Upper lobe of left lung (tissue), 6 donors: ENCODE measurements around the gene PRKN. TPM values are rescaled to one million over a fixed set of nuclear protein-coding genes. Genes with fewer than 3 reads are reported as not detected.
"Not testable (repeated sequence)": the region's sequence is repeated elsewhere in the genome, so short reads cannot be mapped to it uniquely, and the experiment has no call there.

Experiments
- ATAC-seq, 2 donors: fragments of 200-7000 bp; cut with Tn5 transposase; one replicate each; pipeline ENCODE4 v1.9.1; 2022; ENCODE audit warnings: mild to moderate bottlenecking in 2 of 2, moderate library complexity in 2 of 2; ENCODE audit not compliant: low FRiP score in 2 of 2
- DNase-seq, 2 donors: peaks; one replicate each; pipeline ENCODE4 v3.0.0-alpha.2; 2019 to 2020
- H3K27ac ChIP-seq, 4 donors: fragments of 200-600 bp; sonication (generic); one replicate each; pipeline ENCODE4 v1.5.1; 2016 to 2019
- H3K27me3 ChIP-seq, 4 donors: fragments of 200-600 bp; sonication (generic); one replicate each; pipeline ENCODE4 v1.5.1; 2017 to 2019
- H3K36me3 ChIP-seq, 4 donors: fragments of 200-600 bp; sonication (generic); one replicate each; pipeline ENCODE4 v1.5.1; 2016 to 2019
- H3K4me1 ChIP-seq, 4 donors: fragments of 200-600 bp; sonication (generic); one replicate each; pipeline ENCODE4 v1.5.1; 2018 to 2019
- H3K4me3 ChIP-seq, 4 donors: fragments of 200-600 bp; sonication (generic); one replicate each; pipeline ENCODE4 v1.5.1; 2017 to 2019; ENCODE audit warnings: mild to moderate bottlenecking in 2 of 4, moderate library complexity in 1 of 4
- H3K9me3 ChIP-seq, 4 donors: fragments of 200-600 bp; sonication (generic); one replicate each; pipeline ENCODE4 v1.5.1; 2018 to 2019
- EP300 ChIP-seq, 4 donors: sonication (generic); formaldehyde crosslinking; IDR thresholded peaks; one replicate each; pipeline ENCODE4 v1.5.1; 2017; ENCODE audit warnings: antibody characterized with exemption in 4 of 4, control low read depth in 2 of 4
- POLR2A ChIP-seq, 4 donors: fragments of 450-650 bp; IDR thresholded peaks; one replicate each; pipeline ENCODE4 v1.5.1; 2016 to 2017; ENCODE audit warnings: antibody characterized with exemption in 4 of 4, mild to moderate bottlenecking in 2 of 4
- POLR2AphosphoS5 ChIP-seq, 2 donors: sonication (generic); formaldehyde crosslinking; IDR thresholded peaks; one replicate each; pipeline ENCODE4 v1.5.1; 2017; ENCODE audit warnings: antibody characterized with exemption in 2 of 2
- WGBS, 2 donors: methylation state at CpG; one replicate each; pipeline ENCODE4 v1.1.5; 2017 to 2018; 5-methylcytosine and 5-hydroxymethylcytosine counted together
- total RNA-seq, 6 donors: library from RNA; depleted of rRNA in 4 of 6; stranded (reverse); fragments of >200 nt in 4 of 6; gene quantifications; one replicate each; pipeline versions ENCODE4 v1.1.0 to v1.2.1, GENCODE V29; 2016 to 2021
- TF ChIP-seq, protein P1 (sequence below), 6 experiments: fragments of 450-650 bp in 4 of 6; fragments of 200-600 bp in 2 of 6; sonication (generic) in 2 of 6; IDR thresholded peaks; one replicate each; pipeline ENCODE4 v1.5.1; 2016 to 2019; ENCODE audit warnings: antibody characterized with exemption in 6 of 6
- donor health status: DM: no; HTN: no; CAD: no; lungs with moderate emphysema.
- donor health status: DM: no; HTN: yes; CAD: no; lungs with severe emphysema.

Gene PRKN
- total RNA-seq, 6 donors from 2014 or later, result 2.7 to 29.3 (median 5.5) TPM

DNA sequence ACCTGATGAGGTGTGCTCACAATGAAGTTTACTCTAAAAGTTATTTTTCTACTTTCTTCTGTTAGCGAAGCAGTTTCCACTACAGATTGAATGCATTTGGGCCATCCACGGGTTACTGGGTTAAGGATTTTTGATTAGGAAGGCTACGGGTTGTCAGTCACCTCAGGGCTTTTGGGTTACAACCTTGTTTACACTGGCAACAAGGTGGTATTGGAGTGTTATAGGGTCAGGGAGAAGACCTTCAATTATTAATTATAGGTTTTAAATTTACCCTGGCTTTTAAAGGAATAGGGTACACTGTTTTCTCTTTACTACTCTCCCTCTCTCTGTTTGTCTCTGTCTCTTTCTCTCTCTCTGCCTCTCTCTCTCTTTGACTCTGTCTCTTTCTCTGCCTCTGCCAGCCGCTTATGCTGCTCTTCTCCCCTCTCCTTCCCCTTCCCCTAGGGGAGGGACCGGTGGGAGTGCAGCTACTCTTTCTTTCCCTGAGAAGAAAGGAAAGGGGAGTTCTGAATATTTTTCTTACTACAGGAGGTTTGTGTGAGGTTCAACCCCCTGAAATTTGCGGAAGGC is 1413.5 kb downstream of the PRKN start:
- DNase-seq (no peak), ATAC-seq (no peak)
- Histone ChIP-seq H3K27me3 (no peaks in the 10 kb centered on the region), H3K9me3 (peaks cover 0 to 8% (median 0%) of the 10 kb centered on the region in 4 donors), H3K27ac (no peak overlapping the region), H3K36me3 (no peaks in the 10 kb centered on the region), H3K4me3 (no peak overlapping the region), H3K4me1 (no peaks in the 10 kb centered on the region)
- TF ChIP-seq EP300 (IDR thresholded peaks at IDR 0.05) (no peak), POLR2A (IDR thresholded peaks at IDR 0.05) (no peak), POLR2AphosphoS5 (IDR thresholded peaks at IDR 0.05) (no peak)
- TF ChIP-seq, protein P1, sequence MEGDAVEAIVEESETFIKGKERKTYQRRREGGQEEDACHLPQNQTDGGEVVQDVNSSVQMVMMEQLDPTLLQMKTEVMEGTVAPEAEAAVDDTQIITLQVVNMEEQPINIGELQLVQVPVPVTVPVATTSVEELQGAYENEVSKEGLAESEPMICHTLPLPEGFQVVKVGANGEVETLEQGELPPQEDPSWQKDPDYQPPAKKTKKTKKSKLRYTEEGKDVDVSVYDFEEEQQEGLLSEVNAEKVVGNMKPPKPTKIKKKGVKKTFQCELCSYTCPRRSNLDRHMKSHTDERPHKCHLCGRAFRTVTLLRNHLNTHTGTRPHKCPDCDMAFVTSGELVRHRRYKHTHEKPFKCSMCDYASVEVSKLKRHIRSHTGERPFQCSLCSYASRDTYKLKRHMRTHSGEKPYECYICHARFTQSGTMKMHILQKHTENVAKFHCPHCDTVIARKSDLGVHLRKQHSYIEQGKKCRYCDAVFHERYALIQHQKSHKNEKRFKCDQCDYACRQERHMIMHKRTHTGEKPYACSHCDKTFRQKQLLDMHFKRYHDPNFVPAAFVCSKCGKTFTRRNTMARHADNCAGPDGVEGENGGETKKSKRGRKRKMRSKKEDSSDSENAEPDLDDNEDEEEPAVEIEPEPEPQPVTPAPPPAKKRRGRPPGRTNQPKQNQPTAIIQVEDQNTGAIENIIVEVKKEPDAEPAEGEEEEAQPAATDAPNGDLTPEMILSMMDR (IDR thresholded peaks at IDR 0.05), result no peak
- WGBS, 2 donors, result 88 to 90% methylated on average over 6 of the region's 6 CpGs

DNA sequence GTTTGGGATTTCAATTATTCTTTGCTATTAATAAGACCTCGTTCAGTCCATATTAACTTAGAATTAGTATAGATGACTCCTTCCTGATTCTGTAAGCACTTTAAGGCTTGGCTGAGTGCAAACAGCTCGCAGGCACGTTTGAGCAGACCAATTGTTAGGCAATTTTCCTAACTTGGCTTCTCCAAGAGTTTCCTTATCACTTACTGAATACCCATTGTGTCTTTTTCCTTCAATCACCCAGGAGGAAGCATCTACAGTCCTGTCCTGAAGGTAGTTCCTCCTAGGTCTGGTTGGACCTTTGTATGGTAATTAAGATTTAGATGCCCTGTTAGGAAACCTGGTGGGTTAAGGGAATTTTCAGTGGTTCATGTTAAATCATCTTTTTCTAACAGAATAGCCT is 1414.1 kb downstream of the PRKN start:
- H3K4me1 ChIP-seq, H3K4me3 ChIP-seq, H3K27ac ChIP-seq, H3K36me3 ChIP-seq, H3K9me3 ChIP-seq, DNase-seq, ATAC-seq, H3K27me3 ChIP-seq: not testable (repeated sequence)
- WGBS, 2 donors, result 41 to 63% methylated on average over 3 of the region's 3 CpGs

DNA sequence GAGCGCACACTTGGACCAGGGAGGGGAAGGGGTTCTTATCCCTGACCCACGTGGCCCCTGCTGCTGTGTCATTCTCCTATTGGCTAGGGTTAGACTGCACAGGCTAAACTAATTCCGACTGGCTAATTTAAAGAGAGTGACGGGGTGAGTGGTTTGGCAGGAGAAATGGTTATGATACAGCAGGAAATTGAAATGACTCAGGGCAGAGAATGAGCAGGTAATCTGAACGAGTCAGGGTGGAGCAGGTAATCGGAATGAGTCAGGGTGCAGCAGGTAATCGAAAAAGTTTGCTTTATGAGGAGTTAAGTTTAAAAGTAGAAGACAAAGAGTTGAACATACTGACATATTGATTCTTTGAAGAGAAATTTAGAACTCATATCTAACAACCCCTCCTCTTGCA is 1417.8 kb downstream of the PRKN start:
- H3K36me3 ChIP-seq, DNase-seq, H3K4me1 ChIP-seq, H3K4me3 ChIP-seq, H3K27ac ChIP-seq, ATAC-seq, H3K27me3 ChIP-seq, H3K9me3 ChIP-seq: not testable (repeated sequence)
- WGBS, 2 donors, result 79 to 83% methylated on average over 7 of the region's 7 CpGs

DNA sequence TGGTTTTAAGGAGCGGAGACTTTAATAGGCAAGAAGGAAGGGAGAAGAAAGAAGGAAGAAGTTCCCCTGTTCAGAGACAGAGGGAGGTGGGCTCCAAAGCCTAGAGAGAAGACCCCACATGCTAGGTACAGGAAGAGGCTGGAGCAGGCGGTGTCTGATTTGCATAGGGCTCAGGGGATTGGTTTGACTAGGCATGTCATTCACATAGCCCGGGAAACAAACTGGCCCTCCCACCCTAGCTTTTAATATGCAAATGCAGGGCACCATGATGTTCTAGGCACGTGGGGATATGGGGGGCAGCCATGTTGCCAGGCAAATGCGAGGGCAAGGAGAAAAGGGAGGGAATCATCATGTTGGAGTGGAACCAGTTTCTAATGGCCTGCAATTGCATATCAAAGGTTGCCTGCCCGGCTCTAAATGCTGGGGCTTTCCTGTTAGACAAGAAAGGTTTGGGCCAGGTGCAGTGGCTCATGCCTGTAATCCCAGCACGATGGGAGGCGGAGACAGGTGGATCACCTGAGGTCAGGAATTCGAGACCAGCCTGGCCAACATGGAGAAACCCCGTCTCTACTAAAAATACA is 1419.4 kb downstream of the PRKN start:
- Histone ChIP-seq H3K4me1 (no peaks in the 10 kb centered on the region), H3K9me3 (no peaks in the 10 kb centered on the region), H3K36me3 (no peaks in the 10 kb centered on the region), H3K27ac (no peak overlapping the region), H3K4me3 (no peak overlapping the region), H3K27me3 (no peaks in the 10 kb centered on the region)
- no peak for ATAC-seq
- WGBS, 2 donors, result 80 to 86% methylated on average over 10 of the region's 10 CpGs
- no peak for TF ChIP-seq POLR2AphosphoS5 (IDR thresholded peaks at IDR 0.05)
- no peak for TF ChIP-seq EP300 (IDR thresholded peaks at IDR 0.05)
- TF ChIP-seq, protein P1 (IDR thresholded peaks at IDR 0.05), result no peak
- DNase-seq, result no peak

DNA sequence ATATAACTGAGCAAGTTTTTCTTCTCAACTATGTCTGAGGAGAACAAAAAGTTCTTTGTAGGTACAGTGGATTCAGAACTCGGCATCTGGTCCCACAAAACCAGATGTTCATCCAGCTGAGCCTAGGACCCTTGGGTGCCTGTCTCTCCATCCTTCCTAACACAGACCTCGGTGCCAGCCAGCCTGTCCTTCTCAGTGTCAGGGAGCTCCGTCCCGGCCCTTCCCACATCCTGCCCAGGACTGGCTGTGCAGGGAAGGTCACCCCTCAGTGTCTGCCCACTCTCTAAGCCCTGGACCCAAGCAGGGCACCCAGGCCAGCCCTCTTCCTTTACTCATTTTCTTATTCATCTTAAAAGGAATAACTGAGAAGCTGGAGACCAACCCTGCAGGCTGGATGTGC is 1421.7 kb downstream of the PRKN start:
- Histone ChIP-seq H3K27me3 (no peaks in the 10 kb centered on the region), H3K36me3 (no peaks in the 10 kb centered on the region), H3K9me3 (no peaks in the 10 kb centered on the region), H3K27ac (no peak overlapping the region), H3K4me1 (peaks cover 0 to 8% (median 2%) of the 10 kb centered on the region in 4 donors), H3K4me3 (no peak overlapping the region)
- DNase-seq (no peak), ATAC-seq (no peak)
- TF ChIP-seq POLR2A (IDR thresholded peaks at IDR 0.05) (no peak), EP300 (IDR thresholded peaks at IDR 0.05) (no peak), POLR2AphosphoS5 (IDR thresholded peaks at IDR 0.05) (no peak)
- TF ChIP-seq, protein P1 (IDR thresholded peaks at IDR 0.05), result no peak
- 73 to 77% methylated on average over 4 of the region's 4 CpGs for WGBS, 2 donors
